ENCODE data around the gene PTBP1.

The PTBP1 gene

GRCh38 chr19:757811-758668 lies 39.2 kb upstream of the PTBP1 start:
- no peak overlapping the region for H3K4me3 ChIP-seq (ENCODE audit: low read depth, low read length)
- no peak for TF ChIP-seq POLR2A (IDR thresholded peaks at IDR 0.05; ENCODE audit: extremely low read depth, insufficient read length)
- TF ChIP-seq MYC (IDR thresholded peaks at IDR 0.05; ENCODE audit: low read depth, low read length), result no peak
- no peak for TF ChIP-seq MAX (IDR thresholded peaks at IDR 0.05; ENCODE audit: low read depth, low read length)
- TF ChIP-seq CTCF (IDR thresholded peaks at IDR 0.05; ENCODE audit: low read depth, low read length), result no peak
- DNase-seq (ENCODE audit: low read depth), result no peak

DNA sequence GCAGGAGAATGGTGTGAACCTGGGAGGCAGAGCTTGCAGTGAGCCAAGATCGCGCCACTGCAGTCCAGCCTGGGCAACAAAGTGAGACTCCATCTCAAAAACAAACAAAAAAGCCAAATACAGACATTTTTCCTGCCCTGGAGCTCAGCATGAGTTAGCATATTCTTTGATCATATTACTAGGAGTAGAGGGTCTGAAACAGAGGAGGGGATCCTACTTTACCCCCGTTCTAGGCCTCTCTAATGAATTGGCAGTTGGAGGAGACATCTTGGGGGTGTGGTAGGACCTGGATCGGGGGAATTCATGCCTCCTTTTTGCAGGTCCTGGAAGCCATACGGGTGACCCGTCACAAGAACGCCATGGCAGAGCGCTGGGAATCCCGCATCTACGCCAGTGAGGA lies 34.1 kb upstream of the PTBP1 start:
- no peak for TF ChIP-seq CTCF (IDR thresholded peaks at IDR 0.05; ENCODE audit: low read depth, low read length)
- no peak for TF ChIP-seq POLR2A (IDR thresholded peaks at IDR 0.05; ENCODE audit: extremely low read depth, insufficient read length)
- no peak for TF ChIP-seq MYC (IDR thresholded peaks at IDR 0.05; ENCODE audit: low read depth, low read length)
- TF ChIP-seq MAX (IDR thresholded peaks at IDR 0.05; ENCODE audit: low read depth, low read length), result no peak
- no peak for DNase-seq (ENCODE audit: low read depth)
- no peak overlapping the region for H3K4me3 ChIP-seq (ENCODE audit: low read depth, low read length)

- DNase-seq (ENCODE audit: low read depth), result no peak
- H3K4me3 ChIP-seq (ENCODE audit: low read depth, low read length), result no peak overlapping the region
- TF ChIP-seq CTCF (IDR thresholded peaks at IDR 0.05; ENCODE audit: low read depth, low read length) (no peak), MAX (IDR thresholded peaks at IDR 0.05; ENCODE audit: low read depth, low read length) (no peak), MYC (IDR thresholded peaks at IDR 0.05; ENCODE audit: low read depth, low read length) (no peak), POLR2A (IDR thresholded peaks at IDR 0.05; ENCODE audit: extremely low read depth, insufficient read length) (no peak)
Observed at GRCh38 chr19:763869-764268, 33.4 kb upstream of the PTBP1 start.

DNA sequence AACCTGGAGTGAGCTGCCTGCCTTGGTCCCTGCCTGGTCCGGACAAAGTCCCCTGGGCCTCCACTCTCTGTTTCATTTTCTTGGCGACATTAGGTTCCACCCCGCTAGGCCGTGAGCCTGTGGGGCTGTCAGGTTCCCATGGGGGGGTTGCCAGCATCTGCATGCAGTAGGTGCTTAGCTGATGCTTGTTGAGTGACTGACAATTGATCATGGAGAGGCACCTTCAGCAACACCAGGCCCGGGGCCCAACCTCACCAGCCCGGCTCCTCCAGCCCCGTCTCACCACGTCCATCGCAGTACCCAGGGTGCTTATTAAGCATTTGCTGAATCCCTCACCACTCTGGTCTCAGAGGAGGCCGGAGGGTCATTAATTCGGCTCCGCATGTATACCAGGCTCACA lies 33.0 kb upstream of the PTBP1 start:
- H3K4me3 ChIP-seq (ENCODE audit: low read depth, low read length), result no peak overlapping the region
- no peak for DNase-seq (ENCODE audit: low read depth)
- TF ChIP-seq POLR2A (IDR thresholded peaks at IDR 0.05; ENCODE audit: extremely low read depth, insufficient read length) (no peak), MAX (IDR thresholded peaks at IDR 0.05; ENCODE audit: low read depth, low read length) (no peak), MYC (IDR thresholded peaks at IDR 0.05; ENCODE audit: low read depth, low read length) (no peak), CTCF (IDR thresholded peaks at IDR 0.05; ENCODE audit: low read depth, low read length) (no peak)

DNA sequence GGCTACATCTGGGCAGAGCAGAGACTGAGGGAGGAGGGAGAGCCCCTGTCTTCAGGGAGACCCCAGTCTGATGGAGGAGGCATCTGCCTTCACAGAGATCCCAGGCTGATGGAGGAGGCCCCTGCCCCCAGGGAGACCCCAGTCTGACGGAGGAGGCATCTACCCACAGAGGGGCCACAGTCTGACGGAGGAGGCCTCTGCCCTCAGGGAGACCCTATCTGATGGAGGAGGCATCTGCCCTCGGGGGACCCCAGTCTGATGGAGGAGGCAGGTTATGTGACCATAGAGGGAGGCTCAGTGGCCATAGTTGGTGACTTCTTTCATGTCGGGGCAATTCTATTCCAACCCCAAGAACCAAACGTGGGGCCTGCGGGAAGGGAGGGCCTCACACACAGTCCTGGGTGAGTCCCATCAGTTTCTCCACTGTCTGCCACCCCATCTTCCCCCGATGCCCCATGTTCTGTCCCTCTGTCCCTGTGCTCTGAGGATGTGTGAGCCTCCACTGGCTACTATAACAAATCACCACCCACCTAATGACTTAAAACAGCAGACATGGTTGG lies 32.0 kb upstream of the PTBP1 start:
- TF ChIP-seq MYC (IDR thresholded peaks at IDR 0.05; ENCODE audit: low read depth, low read length), result no peak
- no peak for TF ChIP-seq POLR2A (IDR thresholded peaks at IDR 0.05; ENCODE audit: extremely low read depth, insufficient read length)
- TF ChIP-seq MAX (IDR thresholded peaks at IDR 0.05; ENCODE audit: low read depth, low read length), result no peak
- TF ChIP-seq CTCF (IDR thresholded peaks at IDR 0.05; ENCODE audit: low read depth, low read length), result no peak
- DNase-seq (ENCODE audit: low read depth), result no peak
- H3K4me3 ChIP-seq (ENCODE audit: low read depth, low read length), result no peak overlapping the region
